GM13977 (cell line): ENCODE measurements around the gene GPC5.

ENCODE experiments used
- DNase-seq: peaks from one replicate; pipeline ENCODE4 v3.0.0; 2012; ENCODE audit warnings: low spot score
- in situ Hi-C: fragments of 300-500 bp; cut with MboI; formaldehyde crosslinking; loops from one replicate; pipeline ENCODE4 v1.12.0; 2022; ENCODE audit warnings: low sequenced_read_pairs, low pct_unique_long_range_greater_than_20kb, mixed read lengths, inconsistent platforms; ENCODE audit not compliant: unreplicated experiment
- TF ChIP-seq, protein P1 (sequence below): IDR thresholded peaks from 2 replicates; pipeline ENCODE4 v1.5.1; 2012; ENCODE audit warnings: mild to moderate bottlenecking, control low read depth; ENCODE audit not compliant: insufficient read depth; ENCODE audit errors: extremely low read depth, missing control alignments

GPC5 gene

GRCh38 chr13:92574499-92574898, 1176.1 kb downstream of the GPC5 start:
- TF ChIP-seq, protein P1, sequence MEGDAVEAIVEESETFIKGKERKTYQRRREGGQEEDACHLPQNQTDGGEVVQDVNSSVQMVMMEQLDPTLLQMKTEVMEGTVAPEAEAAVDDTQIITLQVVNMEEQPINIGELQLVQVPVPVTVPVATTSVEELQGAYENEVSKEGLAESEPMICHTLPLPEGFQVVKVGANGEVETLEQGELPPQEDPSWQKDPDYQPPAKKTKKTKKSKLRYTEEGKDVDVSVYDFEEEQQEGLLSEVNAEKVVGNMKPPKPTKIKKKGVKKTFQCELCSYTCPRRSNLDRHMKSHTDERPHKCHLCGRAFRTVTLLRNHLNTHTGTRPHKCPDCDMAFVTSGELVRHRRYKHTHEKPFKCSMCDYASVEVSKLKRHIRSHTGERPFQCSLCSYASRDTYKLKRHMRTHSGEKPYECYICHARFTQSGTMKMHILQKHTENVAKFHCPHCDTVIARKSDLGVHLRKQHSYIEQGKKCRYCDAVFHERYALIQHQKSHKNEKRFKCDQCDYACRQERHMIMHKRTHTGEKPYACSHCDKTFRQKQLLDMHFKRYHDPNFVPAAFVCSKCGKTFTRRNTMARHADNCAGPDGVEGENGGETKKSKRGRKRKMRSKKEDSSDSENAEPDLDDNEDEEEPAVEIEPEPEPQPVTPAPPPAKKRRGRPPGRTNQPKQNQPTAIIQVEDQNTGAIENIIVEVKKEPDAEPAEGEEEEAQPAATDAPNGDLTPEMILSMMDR = no peak
- no peak for DNase-seq
- in situ Hi-C loops = loop anchor here (25.0 kb wide), 1 partner anchor 1788 kb away; no protein-coding TSS in a partner anchor

GRCh38 chr13:92575777-92576176, 1177.4 kb downstream of the GPC5 start:
- TF ChIP-seq, protein P1 = no peak
- in situ Hi-C loops = no loop called here
- DNase-seq = no peak

GRCh38 chr13:92578358-92578757, 1179.9 kb downstream of the GPC5 start:
- TF ChIP-seq, protein P1 = no peak
- in situ Hi-C loops = no loop called here
- no peak for DNase-seq

GRCh38 chr13:92589955-92590354, 1191.5 kb downstream of the GPC5 start:
- no peak for DNase-seq
- in situ Hi-C loops = no loop called here
- TF ChIP-seq, protein P1 = no peak

GRCh38 chr13:92590503-92590908, 1192.1 kb downstream of the GPC5 start:
- in situ Hi-C loops = no loop called here
- no peak for DNase-seq
- TF ChIP-seq, protein P1 = no peak

GRCh38 chr13:92591117-92591516, 1192.7 kb downstream of the GPC5 start:
- TF ChIP-seq, protein P1 = no peak
- in situ Hi-C loops = no loop called here
- no peak for DNase-seq

GRCh38 chr13:92592757-92593156, 1194.3 kb downstream of the GPC5 start:
- no peak for DNase-seq
- TF ChIP-seq, protein P1 = no peak
- in situ Hi-C loops = no loop called here
